GM12875 (cell line): ENCODE measurements around the gene SLC52A1.
A peak's percentile ranks its signal among the peaks of the same experiment; 100 is the strongest.
"Not testable (repeated sequence)": the region's sequence is repeated elsewhere in the genome, so short reads cannot be mapped to it uniquely, and the experiment has no call there.

Experiments used
- H3K4me3 ChIP-seq: one replicate; pipeline ENCODE4 v1.5.1; 2011; ENCODE audit warnings: low read depth, low read length, control low read depth
- TF ChIP-seq, protein P1 (sequence below): IDR thresholded peaks from 2 replicates; pipeline ENCODE4 v1.5.1; 2011; ENCODE audit warnings: low read depth, mild to moderate bottlenecking, control low read depth, inconsistent platforms, low read length, moderate library complexity, borderline replicate concordance; ENCODE audit not compliant: insufficient read depth

SLC52A1 gene

DNA sequence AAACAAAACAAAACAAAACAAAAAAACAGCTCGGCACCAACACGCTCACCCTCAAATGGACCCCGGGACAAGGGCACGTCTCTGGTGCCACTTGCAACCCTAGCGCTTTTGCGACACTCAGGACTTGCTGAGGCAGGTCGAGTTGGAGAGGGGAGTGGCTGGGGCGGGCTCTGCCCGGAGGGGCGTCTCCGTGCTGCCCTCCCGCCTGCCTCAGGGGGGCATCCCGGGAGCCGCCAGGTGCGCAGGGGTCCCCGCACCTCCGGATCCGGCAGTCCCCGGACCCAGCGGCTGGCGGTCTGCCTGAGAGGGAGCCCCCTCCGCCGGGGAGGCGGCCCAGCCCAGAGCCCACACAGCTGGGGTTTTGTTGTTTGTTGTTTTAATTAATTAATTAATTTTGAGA, at the start of gene SLC52A1:
SLC52A1 (minus strand) TSS at position 112 of the 400 bp plus-strand sequence. CDS start 820 bp downstream, outside the sequence.
- TF ChIP-seq, protein P1, sequence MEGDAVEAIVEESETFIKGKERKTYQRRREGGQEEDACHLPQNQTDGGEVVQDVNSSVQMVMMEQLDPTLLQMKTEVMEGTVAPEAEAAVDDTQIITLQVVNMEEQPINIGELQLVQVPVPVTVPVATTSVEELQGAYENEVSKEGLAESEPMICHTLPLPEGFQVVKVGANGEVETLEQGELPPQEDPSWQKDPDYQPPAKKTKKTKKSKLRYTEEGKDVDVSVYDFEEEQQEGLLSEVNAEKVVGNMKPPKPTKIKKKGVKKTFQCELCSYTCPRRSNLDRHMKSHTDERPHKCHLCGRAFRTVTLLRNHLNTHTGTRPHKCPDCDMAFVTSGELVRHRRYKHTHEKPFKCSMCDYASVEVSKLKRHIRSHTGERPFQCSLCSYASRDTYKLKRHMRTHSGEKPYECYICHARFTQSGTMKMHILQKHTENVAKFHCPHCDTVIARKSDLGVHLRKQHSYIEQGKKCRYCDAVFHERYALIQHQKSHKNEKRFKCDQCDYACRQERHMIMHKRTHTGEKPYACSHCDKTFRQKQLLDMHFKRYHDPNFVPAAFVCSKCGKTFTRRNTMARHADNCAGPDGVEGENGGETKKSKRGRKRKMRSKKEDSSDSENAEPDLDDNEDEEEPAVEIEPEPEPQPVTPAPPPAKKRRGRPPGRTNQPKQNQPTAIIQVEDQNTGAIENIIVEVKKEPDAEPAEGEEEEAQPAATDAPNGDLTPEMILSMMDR: no peak
- no peak within 1 kb of the TSS for H3K4me3 ChIP-seq

DNA sequence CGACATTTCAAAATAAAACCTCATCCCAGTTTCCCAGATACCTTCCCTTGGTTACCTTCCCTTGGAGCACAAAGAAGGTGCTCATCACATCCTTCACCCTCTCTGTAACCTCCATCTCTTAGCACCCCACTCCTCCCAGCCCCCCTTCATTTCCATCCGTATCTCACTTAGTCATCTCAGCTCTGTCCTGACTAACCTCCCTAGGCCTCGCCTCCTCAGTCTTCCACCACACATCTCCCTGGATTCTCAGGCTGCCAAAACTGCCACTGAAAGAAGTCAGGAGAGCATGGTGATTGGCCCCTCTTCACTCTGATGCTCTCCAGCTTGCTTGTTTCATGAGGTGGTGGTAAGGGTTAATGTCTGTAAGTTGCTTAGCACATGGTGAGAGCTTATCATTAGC, 45.4 kb upstream of the SLC52A1 start:
- no peak overlapping the region for H3K4me3 ChIP-seq
- TF ChIP-seq, protein P1: no peak

DNA sequence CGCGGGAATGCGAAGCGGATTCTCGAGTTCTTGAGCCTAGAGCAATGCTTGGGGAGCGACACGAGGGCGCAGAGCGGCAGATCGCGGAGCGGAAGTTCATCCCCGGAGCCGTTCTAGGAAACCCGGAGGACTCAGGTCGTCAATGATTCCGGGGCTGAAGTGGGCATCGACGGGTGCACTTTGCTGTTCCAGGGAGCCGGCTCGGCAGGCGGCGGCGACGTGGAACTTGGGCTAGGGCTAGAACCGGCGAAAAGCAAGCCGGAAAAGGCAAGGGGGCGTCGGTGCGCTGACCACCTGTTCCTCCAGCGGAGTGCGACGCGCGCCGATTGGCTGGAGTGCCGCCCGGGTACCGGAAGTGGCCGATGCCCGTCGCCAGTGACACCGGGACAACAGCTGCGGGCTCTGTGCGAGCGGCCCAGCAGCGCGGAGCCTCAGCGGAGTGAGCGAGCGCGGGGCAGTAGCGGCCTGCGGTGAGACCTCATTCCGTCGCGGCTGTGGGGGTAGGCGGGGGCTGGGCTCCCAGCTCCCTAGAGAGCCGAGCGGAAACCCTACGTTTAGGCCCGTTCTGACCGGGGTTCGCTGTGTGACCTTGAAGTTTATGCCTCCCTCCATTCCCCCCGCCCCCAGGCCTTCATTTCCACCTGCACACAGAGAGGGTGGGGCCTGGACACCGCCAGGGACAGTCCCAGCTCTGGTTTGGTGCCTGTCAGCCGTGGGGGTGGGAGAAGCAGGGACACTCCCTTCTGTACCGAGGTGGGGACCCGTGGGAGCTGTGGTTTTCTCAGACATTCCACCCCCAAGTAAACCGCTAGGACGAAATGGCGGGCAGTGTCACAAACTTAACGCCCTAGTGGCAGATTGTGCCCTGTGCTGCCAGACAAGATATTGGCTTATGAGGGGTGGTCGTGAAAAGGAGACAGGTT, 43.1 kb upstream of the SLC52A1 start, which contains the start of gene ZFP3:
ZFP3 (plus strand) TSS at position 362 of the 923 bp plus-strand sequence. CDS start 13,038 bp downstream, outside the sequence.
- TF ChIP-seq, protein P1: peak; percentile 36; the same call in 1 of the 2 replicates
- H3K4me3 ChIP-seq: peak within 1 kb of the TSS; percentile 78

DNA sequence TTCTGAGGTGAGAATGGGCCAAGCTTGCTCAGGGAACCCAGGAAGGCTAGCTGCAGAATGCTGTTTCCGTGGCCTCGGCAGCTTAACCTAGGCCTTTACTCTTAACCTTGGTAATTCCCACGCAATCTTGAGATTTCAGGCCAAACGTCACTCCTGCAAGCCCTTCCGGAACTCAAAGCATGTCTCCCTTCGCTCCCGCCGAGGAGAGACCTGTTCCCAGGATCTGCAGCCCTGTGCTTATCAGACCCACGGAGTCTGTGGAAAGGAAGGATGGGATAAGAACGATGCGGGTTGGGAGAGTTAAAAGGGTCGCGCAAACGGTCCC, 42.5 kb upstream of the SLC52A1 start:
- peak overlapping the region; percentile 78 for H3K4me3 ChIP-seq
- TF ChIP-seq, protein P1: no peak

DNA sequence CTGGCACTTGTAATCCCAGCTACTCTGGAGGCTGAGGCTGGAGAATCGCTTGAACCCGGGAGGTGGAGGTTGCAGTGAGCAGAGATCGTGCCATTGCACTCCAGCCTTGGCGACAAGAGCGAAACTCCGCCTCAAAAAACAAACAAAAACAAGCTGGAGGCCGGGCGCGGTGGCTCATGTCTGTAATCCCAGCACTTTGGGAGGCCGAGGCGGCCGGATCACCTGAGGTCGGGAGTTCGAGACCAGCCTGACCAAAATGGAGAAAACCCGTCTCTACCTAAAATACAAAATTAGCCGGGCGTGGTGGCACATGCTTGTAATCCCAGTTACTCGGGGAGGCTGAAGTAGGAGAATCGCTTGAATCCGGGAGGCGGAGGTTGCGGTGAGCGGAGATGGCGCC, 42.0 kb upstream of the SLC52A1 start:
- not testable (repeated sequence) for H3K4me3 ChIP-seq

DNA sequence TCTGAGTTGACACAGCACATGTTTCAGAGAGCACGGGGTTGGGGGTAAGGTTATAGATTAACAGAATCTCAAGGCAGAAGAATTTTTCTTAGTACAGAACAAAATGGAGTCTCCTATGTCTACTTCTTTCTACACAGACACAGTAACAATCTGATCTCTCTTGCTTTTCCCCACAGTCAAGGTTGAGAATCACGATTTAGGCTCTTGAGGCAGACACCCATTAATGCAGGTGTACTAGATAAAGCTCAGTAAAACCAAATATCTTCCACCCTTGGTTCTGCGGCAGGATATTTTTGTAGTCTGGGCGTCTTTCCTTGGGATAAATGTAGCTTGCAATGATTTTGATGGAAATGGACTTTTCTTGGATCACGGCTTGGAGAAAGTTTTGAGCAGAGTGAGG, 40.2 kb upstream of the SLC52A1 start:
- H3K4me3 ChIP-seq: not testable (repeated sequence)

DNA sequence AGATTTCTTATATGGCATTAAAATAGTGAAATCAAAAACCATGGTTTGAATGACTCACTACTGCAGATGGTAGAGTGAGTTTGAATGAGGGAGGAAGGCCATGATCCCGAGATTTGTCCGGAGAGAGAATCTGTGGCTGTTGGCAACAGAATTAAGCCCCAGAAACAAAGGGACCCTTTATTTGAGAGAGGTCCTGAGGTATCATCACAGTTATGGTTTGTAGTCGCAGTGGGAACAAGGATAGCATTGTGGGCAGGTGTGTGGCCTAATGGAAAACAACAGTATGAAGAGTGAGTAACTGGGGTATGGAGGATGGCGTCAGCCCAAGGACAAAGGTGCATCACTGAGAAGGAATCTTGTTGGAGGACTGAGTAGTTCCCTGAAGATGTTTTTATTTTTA, 34.5 kb upstream of the SLC52A1 start:
- TF ChIP-seq, protein P1: no peak
- no peak overlapping the region for H3K4me3 ChIP-seq

DNA sequence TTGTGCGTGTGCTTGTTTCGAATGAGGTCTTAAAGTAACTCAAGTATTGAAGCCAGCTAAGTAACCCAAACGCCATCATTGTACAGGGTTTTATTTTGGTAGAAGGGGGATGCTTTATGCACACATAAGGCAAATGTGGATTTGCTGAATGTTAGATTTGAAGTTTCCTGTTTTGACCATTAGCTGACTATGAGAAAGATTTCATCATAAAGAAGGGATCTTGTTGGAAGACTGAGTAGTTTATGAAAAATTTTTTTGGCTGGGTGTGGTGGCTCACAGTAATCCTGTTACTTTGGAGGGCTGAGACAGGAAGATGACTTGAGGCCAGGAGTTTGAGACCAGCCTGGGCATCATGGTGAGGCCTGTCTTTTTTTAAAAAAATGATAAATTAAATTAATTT, 33.0 kb upstream of the SLC52A1 start:
- H3K4me3 ChIP-seq: no peak overlapping the region
- TF ChIP-seq, protein P1: no peak
